ENCODE measurements around the gene SHANK3. TPM values are rescaled to one million over a fixed set of nuclear protein-coding genes. Genes with fewer than 3 reads are reported as not detected.

The SHANK3 gene
- polyA plus RNA-seq, 3 donors from 2014 or later: not detected

DNA sequence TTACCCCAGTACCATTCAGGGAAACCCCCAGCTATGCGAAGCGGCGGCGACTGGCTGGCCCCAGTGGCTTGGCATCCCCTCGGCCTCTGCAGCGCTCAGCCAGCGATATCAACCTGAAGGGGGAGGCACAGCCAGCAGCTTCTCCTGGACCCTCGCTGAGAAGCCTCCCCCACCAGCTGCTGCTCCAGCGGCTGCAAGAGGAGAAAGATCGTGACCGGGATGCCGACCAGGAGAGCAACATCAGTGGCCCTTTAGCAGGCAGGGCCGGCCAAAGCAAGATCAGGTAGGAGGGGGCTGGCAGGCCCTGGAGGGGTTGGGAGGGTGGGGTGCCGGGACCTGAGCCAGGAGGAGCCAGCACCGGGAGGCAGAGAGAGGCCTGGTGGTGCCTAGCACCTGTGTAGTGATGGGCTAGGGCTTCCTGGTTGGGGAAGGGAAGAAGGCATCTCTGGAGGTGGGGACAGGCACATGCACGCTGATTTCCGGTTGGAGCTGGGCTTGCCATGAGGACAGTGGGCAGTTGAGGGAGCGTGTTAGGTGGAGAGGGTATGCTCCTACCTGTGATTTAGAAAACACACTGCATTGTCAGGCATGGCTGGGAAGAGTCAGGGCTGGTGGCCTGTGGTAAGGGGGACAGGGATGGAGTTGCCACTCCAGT, 22.3 kb downstream of the SHANK3 start:
- no peak for DNase-seq
- Mint-ChIP-seq H3K36me3 (no peaks in the 10 kb centered on the region), H3K4me1 (no peaks in the 10 kb centered on the region), H3K27ac (no peak overlapping the region), H3K9me3 (peaks cover 0 to 5% (median 0%) of the 10 kb centered on the region in 6 donors), H3K4me3 (no peak overlapping the region), H3K27me3 (ENCODE audit: low read depth in 3 of 3) (peaks cover 0 to 3% (median 2%) of the 10 kb centered on the region in 3 donors)

DNA sequence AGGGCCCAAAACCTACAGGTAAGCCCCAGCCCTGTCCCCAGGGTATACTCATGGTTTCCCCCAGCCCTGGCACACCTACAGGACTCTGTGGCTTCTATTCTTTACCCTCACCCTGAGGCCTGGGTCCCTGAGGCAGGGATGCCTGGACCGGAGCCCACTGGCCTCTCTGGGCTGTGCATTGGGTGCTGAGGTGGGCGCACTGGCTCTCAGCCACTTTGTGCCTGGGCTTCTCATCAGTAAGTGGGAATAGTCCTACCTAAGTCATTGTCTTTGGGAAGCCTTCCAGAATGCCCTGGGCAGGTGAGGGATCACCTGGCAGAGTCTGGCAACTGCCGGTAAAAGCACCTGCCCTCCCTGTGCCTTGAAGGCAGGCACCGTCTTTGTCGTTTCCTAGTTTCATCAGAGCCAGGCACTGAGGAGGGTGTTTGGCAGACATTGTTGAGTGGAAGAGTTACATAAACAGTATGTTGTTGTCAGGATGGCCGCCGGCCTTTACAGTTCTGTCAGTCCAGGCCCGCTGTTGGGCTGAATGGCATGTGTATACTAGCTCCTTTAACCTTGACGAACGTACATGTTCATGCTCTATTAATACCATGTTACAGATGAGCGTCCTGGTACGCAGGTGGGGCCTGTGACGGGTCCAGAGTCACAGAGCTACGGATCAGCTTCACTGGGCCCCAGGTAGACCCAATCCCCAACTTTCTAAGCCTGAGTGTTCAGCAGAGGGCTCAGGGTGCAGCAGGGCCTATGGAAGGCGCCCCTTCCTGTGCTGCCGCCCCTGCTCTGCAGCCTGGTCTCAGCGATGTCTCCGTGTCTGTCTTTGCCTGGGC, 23.0 kb downstream of the SHANK3 start:
- no peaks in the 10 kb centered on the region for H3K36me3 Mint-ChIP-seq
- H3K27me3 Mint-ChIP-seq (ENCODE audit: low read depth in 3 of 3): peaks cover 2 to 5% (median 2%) of the 10 kb centered on the region in 3 donors
- peaks cover 0 to 5% (median 0%) of the 10 kb centered on the region in 6 donors for H3K9me3 Mint-ChIP-seq
- H3K4me3 Mint-ChIP-seq: no peak overlapping the region
- H3K4me1 Mint-ChIP-seq: no peaks in the 10 kb centered on the region
- DNase-seq: no peak
- H3K27ac Mint-ChIP-seq: no peak overlapping the region

DNA sequence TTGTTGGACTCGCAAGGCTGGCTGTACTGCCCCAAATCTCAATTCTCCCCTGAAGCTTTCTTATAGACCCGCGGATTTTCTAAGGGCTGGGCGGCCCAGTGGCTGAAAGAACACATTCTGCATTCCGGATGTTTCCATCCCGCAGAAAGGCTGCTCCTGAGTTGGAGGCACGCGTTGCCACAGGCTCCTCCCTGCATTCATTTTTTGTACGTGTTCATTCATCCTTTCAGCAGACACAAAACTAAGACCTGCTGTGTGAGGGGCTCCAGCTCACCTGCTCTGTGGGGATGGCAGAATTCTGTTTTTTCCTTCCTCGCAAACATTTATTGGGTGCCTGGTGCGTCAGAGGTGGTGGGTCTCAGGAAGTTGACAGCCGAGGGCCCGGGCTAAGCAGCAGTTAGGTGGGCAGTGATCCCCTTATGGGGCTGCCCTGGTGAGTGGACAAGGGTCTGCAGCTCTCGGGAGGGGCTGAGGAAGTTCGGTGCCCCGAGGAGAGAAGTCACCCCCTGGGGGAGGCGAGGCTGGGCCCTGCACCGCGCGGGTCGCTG, 23.7 kb downstream of the SHANK3 start:
- Mint-ChIP-seq H3K36me3 (no peaks in the 10 kb centered on the region), H3K4me3 (no peak overlapping the region), H3K9me3 (peaks cover 0 to 5% (median 0%) of the 10 kb centered on the region in 6 donors), H3K27ac (no peak overlapping the region), H3K4me1 (no peaks in the 10 kb centered on the region), H3K27me3 (ENCODE audit: low read depth in 3 of 3) (peaks cover 2 to 5% (median 2%) of the 10 kb centered on the region in 3 donors)
- no peak for DNase-seq

DNA sequence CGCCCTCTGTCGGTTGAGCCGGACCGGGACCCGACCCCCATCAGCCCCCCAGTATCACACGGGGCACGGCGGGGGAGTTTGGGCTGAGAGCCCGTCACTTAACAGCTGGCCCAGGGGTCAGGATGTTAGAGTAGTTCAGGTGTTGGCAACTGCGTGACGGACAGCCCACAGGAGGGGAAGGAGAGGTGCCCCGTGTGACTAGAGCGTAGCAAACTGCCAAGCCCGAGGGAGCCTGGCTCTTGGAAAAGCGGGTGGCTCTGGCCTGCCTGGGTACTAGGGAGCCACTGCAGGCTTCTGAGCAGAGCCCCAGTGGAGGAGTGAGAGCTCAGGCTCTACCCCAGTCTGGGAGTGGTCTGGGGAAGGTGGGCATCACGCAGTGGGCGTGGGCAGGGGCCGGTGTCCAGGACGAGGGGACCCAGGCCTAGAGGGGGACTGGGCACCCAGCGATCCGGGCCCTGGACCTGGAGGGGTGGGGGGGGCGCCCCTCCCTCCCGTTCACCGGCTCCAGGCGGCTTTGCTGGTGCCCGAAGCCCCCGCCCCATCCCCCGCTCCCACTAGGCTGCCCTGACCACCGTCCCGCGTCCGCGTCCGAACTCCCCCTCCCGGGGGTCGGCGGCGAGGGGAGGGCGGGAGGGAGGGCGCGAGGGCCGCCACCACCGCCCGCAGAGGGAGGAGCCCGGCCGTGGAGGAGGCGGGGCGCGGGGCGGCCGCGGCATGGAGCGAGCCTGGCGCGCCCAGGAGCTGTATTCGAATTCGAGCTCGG, 24.4 kb downstream of the SHANK3 start:
- H3K27ac Mint-ChIP-seq: no peak overlapping the region

DNA sequence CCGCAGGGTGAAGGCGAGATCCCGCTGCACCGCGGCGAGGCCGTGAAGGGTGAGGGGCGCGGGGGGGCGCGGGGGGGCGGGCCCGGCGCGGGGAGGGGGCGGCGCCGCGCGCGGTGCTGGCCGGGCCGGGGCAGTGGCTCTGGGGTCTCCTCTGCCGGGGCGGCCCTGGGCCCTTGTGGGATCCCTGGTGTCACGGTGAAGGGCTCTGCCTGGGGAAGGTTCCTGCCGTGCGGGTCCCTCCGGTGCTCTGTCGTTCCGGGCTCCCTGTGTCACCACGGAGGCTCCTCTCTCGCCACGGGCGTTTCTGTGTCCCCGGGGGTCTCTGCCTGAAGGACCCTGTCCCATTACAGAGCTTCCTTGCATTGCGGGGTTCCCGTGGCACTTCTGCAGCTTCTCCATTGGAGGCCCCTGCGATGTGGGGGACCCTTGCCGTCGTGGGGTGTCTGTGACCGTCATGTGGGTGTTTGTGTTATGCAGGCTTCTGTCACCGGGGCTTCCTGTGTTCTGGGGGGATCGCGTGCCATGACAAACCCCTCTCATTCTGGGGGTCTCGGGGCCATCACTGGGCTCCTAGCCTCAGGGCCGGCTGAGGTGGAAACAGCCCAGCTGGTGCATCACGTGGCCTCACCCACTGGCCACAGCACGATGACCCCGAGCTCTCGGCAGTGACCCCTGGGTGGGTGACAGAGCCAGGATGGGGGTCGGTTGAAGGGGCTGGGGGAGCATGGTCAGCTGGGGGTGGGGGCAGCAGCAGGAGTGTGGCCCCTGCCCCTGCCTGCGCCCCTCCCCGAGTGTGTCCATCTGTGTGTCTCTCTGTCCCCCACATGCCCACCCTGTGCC, 25.3 kb downstream of the SHANK3 start:
- no peaks in the 10 kb centered on the region for H3K9me3 Mint-ChIP-seq
- H3K27ac Mint-ChIP-seq: no peak overlapping the region
- no peak for DNase-seq
- H3K27me3 Mint-ChIP-seq (ENCODE audit: low read depth in 3 of 3): peaks cover 0 to 5% (median 2%) of the 10 kb centered on the region in 3 donors
- H3K36me3 Mint-ChIP-seq: no peaks in the 10 kb centered on the region
- no peak overlapping the region for H3K4me3 Mint-ChIP-seq
- H3K4me1 Mint-ChIP-seq: no peaks in the 10 kb centered on the region

More for the DNA sequence above, 24.4 kb downstream of the SHANK3 start:
- no peaks in the 10 kb centered on the region for H3K4me1 Mint-ChIP-seq
- no peak overlapping the region for H3K4me3 Mint-ChIP-seq
- H3K9me3 Mint-ChIP-seq: peaks cover 0 to 2% (median 0%) of the 10 kb centered on the region in 6 donors
- DNase-seq: no peak
- H3K36me3 Mint-ChIP-seq: no peaks in the 10 kb centered on the region
- peaks cover 0 to 5% (median 2%) of the 10 kb centered on the region in 3 donors for H3K27me3 Mint-ChIP-seq (ENCODE audit: low read depth in 3 of 3)

DNA sequence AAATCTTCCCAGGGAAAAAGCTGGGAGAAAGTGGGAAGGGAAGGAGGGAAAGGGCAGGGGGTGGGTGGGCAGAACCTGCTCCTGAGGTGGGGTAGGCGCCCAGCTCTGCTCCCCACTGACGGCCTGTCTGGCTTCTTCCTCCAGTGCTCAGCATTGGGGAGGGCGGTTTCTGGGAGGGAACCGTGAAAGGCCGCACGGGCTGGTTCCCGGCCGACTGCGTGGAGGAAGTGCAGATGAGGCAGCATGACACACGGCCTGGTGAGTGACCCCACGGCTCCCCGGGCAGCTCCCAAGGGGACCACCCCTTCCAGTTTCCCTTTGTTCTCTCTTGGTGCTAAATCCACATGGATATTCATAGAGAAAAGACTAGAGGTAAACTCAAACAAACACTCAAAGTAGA, 25.9 kb downstream of the SHANK3 start:
- Mint-ChIP-seq H3K27me3 (ENCODE audit: low read depth in 3 of 3) (peaks cover 0 to 4% (median 3%) of the 10 kb centered on the region in 3 donors), H3K4me3 (no peak overlapping the region), H3K9me3 (no peaks in the 10 kb centered on the region), H3K4me1 (no peaks in the 10 kb centered on the region), H3K27ac (no peak overlapping the region), H3K36me3 (no peaks in the 10 kb centered on the region)
- no peak for DNase-seq

DNA sequence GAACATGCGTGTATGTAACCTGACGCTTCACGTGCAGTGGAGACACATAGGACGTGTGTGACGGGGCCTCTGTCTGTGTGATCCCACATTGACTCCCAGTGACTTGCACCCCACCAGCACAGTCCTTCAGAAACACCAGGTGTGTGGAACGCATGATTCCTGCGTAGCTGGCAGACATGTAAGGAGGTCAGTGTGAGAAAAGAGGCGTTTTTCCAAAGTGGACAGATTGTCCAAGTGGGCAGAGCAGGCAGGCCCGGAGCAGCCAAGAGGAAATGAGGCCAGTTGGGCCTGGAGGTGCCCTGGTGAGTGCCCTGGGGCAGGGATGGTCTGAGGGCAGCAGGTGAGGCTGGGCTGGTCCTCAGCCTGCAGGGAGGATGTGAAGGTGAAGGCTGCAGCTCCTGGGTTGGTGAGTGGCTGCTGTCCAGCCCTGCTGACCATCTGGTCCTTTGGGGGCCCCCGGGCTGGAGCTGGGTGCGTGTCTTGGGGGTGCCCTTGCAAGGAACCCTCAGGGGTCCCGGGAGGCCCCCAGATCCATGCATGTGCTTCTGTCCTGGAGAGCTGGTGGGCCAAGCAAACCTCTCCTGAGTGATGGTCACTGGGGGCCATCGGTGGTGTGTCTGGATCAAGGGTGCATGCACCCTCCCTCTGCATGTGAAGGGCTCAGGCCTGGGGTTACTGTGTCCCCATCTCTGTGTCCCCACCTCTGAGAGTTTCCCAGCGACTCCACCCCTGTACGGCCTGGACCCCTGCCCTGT, 26.6 kb downstream of the SHANK3 start:
- Mint-ChIP-seq H3K9me3 (no peaks in the 10 kb centered on the region), H3K4me3 (no peak overlapping the region), H3K4me1 (no peaks in the 10 kb centered on the region), H3K36me3 (no peaks in the 10 kb centered on the region), H3K27me3 (ENCODE audit: low read depth in 3 of 3) (peaks cover 0 to 4% (median 3%) of the 10 kb centered on the region in 3 donors), H3K27ac (no peak overlapping the region)
- no peak for DNase-seq

DNA sequence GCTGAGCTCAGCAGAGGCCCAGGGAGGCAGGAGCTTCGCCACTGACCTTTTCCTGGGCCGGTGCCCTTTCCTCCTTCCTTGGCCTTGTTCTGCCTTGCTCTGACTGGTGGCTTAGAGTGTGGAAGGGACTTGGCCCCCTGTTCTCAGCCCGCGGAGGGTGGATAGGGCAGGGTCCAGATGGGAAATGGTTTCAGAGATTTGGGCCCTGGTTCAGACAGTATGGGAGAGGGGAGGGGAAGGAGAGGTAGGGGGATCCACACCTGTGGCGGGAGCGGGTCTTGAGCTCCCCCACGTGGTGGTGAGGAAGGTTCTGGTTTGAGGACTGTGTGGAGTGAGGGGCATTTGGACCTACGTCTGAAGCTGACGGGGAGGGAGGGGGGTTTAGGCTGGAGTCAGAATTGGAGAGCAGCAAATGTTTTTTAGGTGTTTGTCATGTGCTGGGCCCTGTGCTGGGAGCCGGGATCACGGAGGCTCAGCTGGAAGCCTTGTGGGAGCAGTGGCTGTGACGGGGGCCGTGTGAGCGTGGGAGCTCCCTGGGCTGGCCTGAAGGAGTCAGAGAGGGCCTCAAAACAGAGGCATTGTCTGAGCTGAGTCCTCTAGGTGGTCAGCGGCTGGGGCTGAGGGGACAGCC, 27.2 kb downstream of the SHANK3 start:
- no peaks in the 10 kb centered on the region for H3K4me1 Mint-ChIP-seq

DNA sequence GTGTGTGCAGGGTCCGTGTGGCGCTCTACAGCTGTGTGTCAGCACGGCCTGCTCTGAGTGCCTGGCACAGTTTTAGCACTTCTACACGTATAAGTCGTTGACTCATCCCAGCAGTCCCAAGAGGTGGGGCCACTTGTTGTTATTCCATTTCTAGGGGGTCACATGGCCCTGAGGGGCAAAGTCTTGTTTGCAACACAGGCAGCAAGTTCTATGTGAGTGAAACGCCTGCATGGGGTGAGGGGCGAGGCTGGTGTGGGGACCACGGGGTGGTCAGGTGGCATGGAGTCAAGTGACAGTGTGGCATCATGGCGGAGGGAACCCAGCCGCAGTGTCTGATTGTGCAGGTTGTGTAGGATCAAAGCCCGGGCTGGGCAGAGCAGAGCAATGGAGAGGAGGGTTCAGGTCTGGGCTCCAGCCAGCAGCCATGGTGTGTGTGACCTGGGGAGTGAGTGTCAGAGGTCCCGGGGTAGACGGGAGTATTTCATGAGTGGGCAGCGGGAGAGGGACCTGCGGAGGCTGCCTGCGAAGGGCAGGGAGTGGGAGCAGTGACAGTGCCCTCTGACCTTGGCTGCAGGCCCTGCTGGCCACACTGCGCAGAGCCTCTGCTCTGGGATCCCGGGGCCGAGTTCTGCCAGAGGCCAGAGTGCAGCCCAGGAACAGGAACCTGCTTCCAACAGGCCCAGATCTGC, 27.9 kb downstream of the SHANK3 start:
- Mint-ChIP-seq H3K27me3 (ENCODE audit: low read depth in 3 of 3) (peaks cover 0 to 4% (median 3%) of the 10 kb centered on the region in 3 donors), H3K36me3 (no peaks in the 10 kb centered on the region), H3K9me3 (no peaks in the 10 kb centered on the region), H3K4me1 (no peaks in the 10 kb centered on the region), H3K27ac (no peak overlapping the region), H3K4me3 (no peak overlapping the region)
- DNase-seq: no peak

More for the DNA sequence above, 27.2 kb downstream of the SHANK3 start:
- Mint-ChIP-seq H3K27ac (no peak overlapping the region), H3K36me3 (no peaks in the 10 kb centered on the region), H3K4me3 (no peak overlapping the region), H3K27me3 (ENCODE audit: low read depth in 3 of 3) (peaks cover 0 to 4% (median 3%) of the 10 kb centered on the region in 3 donors), H3K9me3 (no peaks in the 10 kb centered on the region)
- DNase-seq: no peak

DNA sequence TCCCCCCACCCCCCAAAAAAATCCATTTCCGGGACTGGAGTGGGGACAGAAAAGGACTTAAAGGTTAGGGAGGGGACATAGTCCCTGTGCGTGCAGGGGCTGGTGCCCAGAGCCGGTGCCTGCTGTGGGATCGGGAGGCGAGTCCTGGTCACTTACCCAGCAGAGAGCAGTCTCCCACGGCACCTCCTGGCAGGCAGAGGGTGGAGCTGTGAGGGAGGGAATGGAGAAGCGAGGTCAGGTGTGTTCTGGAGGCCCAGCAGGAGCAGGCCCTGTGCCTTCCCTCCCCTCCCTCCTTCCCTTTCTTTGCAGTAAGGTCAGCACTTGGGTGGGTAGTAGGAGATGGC, 28.4 kb downstream of the SHANK3 start:
- Mint-ChIP-seq H3K4me1 (no peaks in the 10 kb centered on the region), H3K36me3 (no peaks in the 10 kb centered on the region), H3K4me3 (no peak overlapping the region), H3K9me3 (no peaks in the 10 kb centered on the region), H3K27me3 (ENCODE audit: low read depth in 3 of 3) (peaks cover 0 to 4% (median 3%) of the 10 kb centered on the region in 3 donors), H3K27ac (no peak overlapping the region)
- no peak for DNase-seq

DNA sequence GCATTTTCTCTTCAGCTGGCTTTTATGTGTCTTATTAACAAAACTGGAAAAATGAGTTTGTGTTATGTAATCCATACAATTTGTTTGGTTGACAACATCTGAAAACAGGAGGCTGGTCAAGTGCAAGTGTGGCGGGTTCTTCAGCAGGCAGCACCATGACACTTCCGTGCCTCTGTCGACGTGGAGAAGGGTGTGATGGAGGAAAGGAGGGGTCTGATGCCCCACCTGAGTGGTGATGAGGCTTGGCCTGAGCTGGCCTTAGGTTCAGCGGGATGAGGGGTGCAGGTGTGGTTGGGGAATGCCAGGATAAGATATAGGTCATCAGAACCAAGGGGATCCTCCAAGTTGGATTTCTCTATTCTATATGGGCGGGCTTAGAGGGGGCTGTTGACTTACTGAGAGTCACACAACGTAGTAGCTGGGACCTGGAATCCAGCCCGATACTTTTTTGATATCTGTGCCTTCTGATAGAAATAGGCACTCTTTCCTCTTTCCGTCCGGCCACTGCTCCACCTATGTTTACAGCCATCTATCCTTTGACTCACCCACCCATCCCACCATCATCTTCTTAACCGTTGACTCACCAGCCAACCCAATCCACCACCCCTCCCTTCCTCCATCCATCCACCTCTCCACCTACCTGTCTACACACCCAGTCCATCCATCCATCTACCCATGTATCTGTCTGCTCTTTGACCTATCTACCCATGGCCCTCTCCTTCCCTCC, 29.0 kb downstream of the SHANK3 start:
- Mint-ChIP-seq H3K36me3 (no peaks in the 10 kb centered on the region), H3K27ac (no peak overlapping the region), H3K9me3 (no peaks in the 10 kb centered on the region), H3K4me1 (no peaks in the 10 kb centered on the region), H3K27me3 (ENCODE audit: low read depth in 3 of 3) (peaks cover 2 to 4% (median 3%) of the 10 kb centered on the region in 3 donors), H3K4me3 (no peak overlapping the region)
- no peak for DNase-seq
